SKM-1 treated with dmso at 0.1 percent for 144 hours (cell line): ENCODE results near the gene DAGLA.
A peak's percentile ranks its signal among the peaks of the same experiment; 100 is the strongest.

Experiments used
- DNase-seq: peaks from one replicate; lab custom pipeline; 2025; ENCODE audit not compliant: unreplicated experiment; lab: John Stamatoyannopoulos, UW

The DAGLA gene

GRCh38 chr11:61706452-61707400, 26.5 kb downstream of the DAGLA start:
- DNase-seq = no peak

- no peak for DNase-seq
These were observed 27.4 kb downstream of the DAGLA start for GRCh38 chr11:61707574-61707973.

DNA sequence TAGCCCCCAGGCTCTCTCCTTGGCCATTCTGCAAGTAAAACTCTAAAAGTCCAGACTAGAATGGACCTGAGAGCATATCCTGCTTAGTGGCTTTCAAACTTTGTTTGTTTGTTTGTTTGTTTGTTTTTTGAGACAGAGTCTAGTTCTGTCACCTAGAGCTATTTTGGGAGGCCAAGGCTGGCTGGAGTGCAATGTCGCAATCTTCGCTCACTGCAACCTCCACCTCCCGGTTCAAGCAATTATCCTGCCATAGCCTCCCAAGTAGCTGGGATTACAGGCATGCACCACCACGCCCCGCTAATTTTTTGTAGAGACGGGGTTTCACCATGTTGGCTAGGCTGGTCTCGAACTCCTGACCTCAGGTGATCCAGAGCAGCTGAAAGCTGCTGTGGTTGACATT, 28.9 kb downstream of the DAGLA start:
- no peak for DNase-seq

DNA sequence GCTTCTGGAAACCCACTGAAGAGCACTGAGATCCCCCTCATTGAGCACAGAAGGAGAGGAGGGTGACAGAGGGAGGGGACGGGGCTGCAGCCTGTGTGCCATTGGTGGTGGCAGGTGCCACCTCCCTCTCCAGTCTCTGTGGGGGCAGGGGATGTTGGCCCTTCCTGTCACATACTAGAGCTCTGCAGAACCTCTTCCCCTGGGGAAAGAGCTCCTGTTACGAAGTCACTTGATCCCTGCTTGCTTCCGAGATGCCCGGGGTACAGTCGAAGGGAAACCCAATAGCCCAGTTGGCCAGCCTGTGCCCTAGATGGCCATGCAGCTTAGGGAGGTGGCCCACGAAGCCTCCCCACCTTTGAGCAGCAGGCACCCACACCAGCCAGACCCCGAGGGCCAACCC, 29.4 kb downstream of the DAGLA start:
- no peak for DNase-seq

DNA sequence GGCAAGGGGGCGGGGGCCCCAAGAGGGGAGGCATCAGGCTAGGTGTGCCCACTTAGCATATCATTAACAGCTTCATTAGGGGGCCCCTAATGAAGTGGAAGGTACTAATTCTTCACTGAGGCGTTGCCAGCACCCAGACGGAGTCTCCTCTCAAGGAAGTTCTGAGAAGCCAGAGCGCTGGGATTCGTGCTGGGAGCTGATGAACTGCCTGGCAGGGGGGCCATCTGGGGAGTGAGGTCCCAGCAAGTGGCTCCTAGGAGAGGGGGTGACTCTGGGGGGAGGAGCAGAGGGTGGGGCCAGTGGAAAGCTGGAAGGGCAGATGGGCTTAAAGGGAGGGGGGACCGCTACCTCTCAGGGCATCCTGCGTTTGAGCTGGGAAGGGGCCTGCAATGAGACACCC, 29.8 kb downstream of the DAGLA start:
- DNase-seq = no peak

- DNase-seq = no peak
These were observed 30.8 kb downstream of the DAGLA start for GRCh38 chr11:61711037-61711436.

DNA sequence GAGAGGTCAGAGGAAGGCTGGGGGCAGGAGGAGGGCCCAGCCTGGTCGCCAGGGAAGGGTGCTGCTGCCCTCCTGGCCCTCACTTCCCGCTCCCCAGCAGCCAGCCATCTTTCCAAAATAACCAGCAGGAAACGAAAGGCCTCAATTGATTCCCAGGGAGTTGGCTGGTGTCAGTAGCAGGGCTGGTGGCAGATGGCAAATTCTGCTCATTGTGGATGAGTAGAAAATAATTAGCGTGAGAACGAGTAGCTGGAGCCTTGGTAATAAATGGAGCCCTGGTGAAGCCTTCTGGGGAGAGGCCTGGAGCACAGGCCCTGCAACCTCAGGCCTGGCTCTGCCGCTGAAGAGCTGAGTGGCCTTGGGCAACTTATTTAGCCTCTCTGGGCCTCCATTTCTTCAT, 31.3 kb downstream of the DAGLA start:
- no peak for DNase-seq

GRCh38 chr11:61712314-61712713, 32.1 kb downstream of the DAGLA start:
- no peak for DNase-seq

GRCh38 chr11:61712846-61713245, 32.7 kb downstream of the DAGLA start:
- DNase-seq = no peak

GRCh38 chr11:61713464-61713863, 33.3 kb downstream of the DAGLA start:
- no peak for DNase-seq

GRCh38 chr11:61713906-61714305, 33.7 kb downstream of the DAGLA start:
- no peak for DNase-seq

DNA sequence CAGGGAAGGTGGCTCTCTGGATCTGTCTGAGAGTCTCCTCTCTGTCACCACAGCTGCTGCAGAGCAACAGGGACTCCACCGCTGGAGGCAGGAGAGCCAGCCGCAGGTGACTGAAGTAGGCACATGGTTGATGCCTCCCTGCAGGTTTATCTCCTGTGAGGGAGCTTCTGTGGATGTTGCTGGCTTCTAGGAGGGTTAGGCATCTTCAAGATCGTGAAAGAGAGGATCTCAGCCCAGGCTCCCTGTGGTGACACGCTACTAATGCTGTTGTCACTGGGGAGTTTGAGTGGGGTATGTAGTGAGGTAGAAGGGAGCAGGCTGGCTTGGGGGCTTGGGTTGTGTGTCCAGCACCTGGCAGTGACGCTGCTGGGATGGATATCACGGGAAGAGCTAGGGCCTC, 34.1 kb downstream of the DAGLA start:
- no peak for DNase-seq

GRCh38 chr11:61714916-61715315, 34.7 kb downstream of the DAGLA start:
- DNase-seq = no peak

DNA sequence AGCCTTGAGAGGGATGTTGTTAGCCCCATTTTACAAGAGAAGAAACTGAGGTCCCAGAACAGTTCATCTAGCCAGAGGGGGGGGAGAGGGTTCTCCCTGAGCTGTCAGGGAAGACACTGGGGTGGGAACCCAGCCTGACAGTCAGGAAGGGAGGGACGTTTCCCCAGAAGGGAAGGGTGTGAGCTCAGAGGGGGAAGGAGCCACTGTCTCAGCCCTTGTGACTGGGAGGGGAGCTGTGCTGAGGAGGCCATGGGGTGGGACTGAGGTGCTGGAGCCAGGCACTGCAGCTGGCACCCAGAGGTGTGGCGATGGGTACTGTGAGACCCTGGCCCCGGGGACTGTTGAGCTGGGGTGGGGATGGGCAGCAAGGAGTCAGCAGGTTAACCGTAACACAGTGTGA, 35.7 kb downstream of the DAGLA start:
- DNase-seq = no peak

DNA sequence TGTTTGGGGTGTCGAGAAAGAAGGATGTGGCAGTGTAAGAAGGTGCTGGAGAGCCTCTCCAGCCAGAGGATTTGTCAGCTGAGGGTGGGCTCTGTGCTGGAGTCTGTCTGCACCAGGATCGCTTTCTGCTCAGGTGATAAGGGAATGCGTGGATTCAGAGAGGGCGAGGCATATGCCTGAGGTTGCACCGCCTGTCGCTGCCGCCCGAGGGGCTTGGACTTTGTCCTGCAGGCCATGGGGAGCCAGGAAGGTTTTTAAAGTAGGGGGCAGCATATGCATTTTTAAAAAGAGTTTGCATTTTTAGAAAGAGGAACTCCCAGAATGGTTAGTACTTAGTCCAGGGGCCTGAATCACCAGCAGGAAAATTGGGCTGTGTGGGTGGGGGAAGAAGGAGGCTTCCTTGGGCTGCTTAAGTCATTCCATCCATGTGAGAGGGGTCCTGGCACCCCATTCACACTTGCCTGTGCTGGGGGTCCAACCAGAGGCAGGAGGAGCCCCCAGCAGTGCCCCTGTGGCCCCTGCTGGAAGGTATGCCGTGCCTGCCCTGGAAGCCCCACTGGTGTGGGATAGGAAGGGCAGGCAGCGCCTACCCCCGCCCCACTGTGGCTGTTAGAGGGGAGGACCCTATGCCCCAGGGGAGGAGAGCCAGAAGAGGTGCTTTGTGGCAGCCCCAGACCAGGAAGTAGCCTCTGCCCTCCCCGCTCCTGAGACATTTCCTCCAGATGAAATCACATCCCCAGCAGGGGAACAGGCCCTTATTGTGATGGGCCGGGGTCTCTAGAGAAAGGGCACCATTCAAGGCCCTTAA, 36.5 kb downstream of the DAGLA start:
- DNase-seq = peak; percentile 11

GRCh38 chr11:61717286-61718033, 37.3 kb downstream of the DAGLA start:
- no peak for DNase-seq

- no peak for DNase-seq
These were observed 37.9 kb downstream of the DAGLA start for GRCh38 chr11:61718046-61718531.

GRCh38 chr11:61718621-61719302, 38.6 kb downstream of the DAGLA start:
- no peak for DNase-seq

- no peak for DNase-seq
These were observed 39.8 kb downstream of the DAGLA start for GRCh38 chr11:61719978-61720377.

DNA sequence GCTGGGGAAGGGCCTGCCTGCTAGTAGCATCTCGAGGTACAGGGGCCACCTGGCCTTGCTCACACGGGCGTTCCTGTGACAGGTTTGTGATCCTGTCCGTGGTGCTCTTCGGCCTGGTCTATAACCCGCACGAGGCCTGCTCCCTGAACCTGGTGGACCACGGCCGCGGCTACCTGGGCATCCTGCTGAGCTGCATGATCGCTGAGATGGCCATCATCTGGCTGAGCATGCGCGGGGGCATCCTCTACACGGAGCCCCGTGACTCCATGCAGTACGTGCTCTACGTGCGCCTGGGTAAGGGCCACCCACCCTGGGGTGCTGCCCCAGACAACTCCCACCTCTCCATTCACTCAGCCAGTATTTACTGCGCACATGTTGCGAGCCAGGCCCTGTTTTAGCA, 40.4 kb downstream of the DAGLA start:
- no peak for DNase-seq

GRCh38 chr11:61724437-61724836, 44.2 kb downstream of the DAGLA start:
- DNase-seq = no peak
